Measurements from ENCODE around the gene DUSP1.

DNA sequence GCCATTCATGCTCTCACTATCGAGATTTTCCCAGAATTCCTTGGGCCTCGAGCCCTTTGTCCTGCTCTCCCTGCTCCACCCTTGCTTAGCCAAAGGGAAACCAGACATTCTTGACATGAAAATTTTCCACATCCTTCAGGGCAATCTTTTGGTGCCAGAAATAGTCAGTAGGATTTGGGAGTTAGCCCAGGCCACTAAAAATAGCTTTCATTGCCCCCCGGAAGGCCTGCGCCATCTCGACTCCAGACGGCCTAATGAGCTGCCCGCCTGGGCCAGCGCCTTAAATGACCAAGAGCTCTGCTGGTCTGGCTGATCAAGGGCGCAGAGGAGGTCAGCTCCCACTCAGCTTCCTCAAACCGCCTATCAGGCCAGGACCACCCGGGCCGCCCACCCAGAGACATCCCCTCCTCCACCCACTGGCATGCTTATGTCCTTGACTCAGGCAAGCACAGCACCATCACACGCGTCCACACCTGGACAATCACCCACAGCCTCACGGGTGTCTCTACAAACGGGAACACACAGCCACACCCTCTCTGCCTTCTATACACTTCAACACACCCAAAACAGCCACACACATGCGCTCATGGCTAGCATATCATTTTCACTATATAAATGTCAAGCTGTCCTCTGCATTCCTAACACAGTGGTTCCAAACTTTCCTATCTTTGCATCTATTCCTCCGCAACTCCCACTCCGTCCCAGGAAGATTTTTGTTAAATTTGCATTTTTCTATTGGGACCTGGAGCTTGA lies 20.9 kb downstream of the DUSP1 start:
- TF ChIP-seq POLR2A (IDR thresholded peaks at IDR 0.05): no peak
- no peak for TF ChIP-seq CTCF (IDR thresholded peaks at IDR 0.05)

All from body of pancreas (tissue), 4 donors.